HCT116 (cell line): ENCODE measurements around the gene WDR88. TPM values are rescaled to one million over a fixed set of nuclear protein-coding genes. Genes with fewer than 3 reads are reported as not detected.

Experiments
- ATAC-seq: fragments of 200-7000 bp; cut with Tn5 transposase; 2 replicates; pipeline ENCODE4 v1.9.1; 2020; ENCODE audit warnings: mild to moderate bottlenecking, moderate library complexity
- BruUV-seq: library from RNA; stranded (reverse); fragments of 400-500 nt; replicated peaks from 2 replicates; lab custom pipeline; 2021; lab: Mats Ljungman, UMichigan
- CTCF ChIA-PET: fragments of 300-600 bp; sonication (Branson Sonifier 250); formaldehyde crosslinking; loops from one replicate; lab custom pipeline; 2021; ENCODE audit warnings: antibody characterized with exemption; lab: Charles Lee
- POLR2A ChIA-PET: fragments of 300-600, 350-600 bp; sonication (Branson Sonifier 250); formaldehyde crosslinking; loops from one replicate; lab custom pipeline; 2021; ENCODE audit warnings: antibody characterized with exemption; lab: Charles Lee
- RAD21 ChIA-PET, 2 experiments: fragments of 300-600 bp; sonication (Branson Sonifier 250); formaldehyde crosslinking; loops; one replicate each; lab custom pipeline; 2023; ENCODE audit warnings: low total read pairs in 2 of 2; ENCODE audit not compliant: uncharacterized antibody in 2 of 2, unreplicated experiment in 2 of 2, low non-redundant PET in 1 of 2; lab: Charles Lee
- DNase-seq: peaks from one replicate; pipeline ENCODE4 v3.0.0-alpha.2; 2010; ENCODE audit warnings: low read depth, low spot score
- H2AFZ ChIP-seq: fragments of 200-600 bp; shearing (Covaris generic), sonication (generic); 2 replicates; pipeline ENCODE4 v1.6.1; 2017; ENCODE audit warnings: low read depth, mixed run types, mixed read lengths, antibody characterized with exemption, low read length; ENCODE audit not compliant: poor library complexity, severe bottlenecking
- H3K27ac ChIP-seq: 2 replicates; pipeline ENCODE4 v1.5.1; 2012; ENCODE audit warnings: low read depth, low read length
- H3K27me3 ChIP-seq: fragments of 200-600 bp; sonication (generic); 2 replicates; pipeline ENCODE4 v1.6.1; 2016; ENCODE audit warnings: mixed run types, low read length, mixed read lengths; ENCODE audit not compliant: insufficient read depth
- H3K36me3 ChIP-seq, 2 experiments: fragments of 200-500 bp in 1 of 2; fragments of 200-600 bp in 1 of 2; sonication (Bioruptor generic) in 1 of 2; sonication (generic) in 1 of 2; 2 replicates each; pipeline versions ENCODE4 v1.5.1 to v1.6.1; 2014 to 2016; ENCODE audit warnings: low read length in 2 of 2, inconsistent platforms in 1 of 2, mixed read lengths in 1 of 2, mixed run types in 1 of 2; ENCODE audit not compliant: insufficient read depth in 2 of 2, control insufficient read depth in 1 of 2
- H3K4me1 ChIP-seq, 2 experiments: fragments of 200-600 bp in 1 of 2; sonication (generic) in 1 of 2; 2 replicates each; pipeline versions ENCODE4 v1.5.1 to v1.6.1; 2012 to 2017; ENCODE audit warnings: low read length in 2 of 2, inconsistent platforms in 1 of 2, mild to moderate bottlenecking in 1 of 2, mixed read lengths in 1 of 2, mixed run types in 1 of 2, moderate library complexity in 1 of 2; ENCODE audit not compliant: insufficient read depth in 2 of 2, control insufficient read depth in 1 of 2
- H3K4me2 ChIP-seq: fragments of 200-600 bp; sonication (generic); 2 replicates; pipeline ENCODE4 v1.6.1; 2017; ENCODE audit warnings: mixed run types, low read length, mixed read lengths
- H3K4me3 ChIP-seq, 2 experiments: fragments of 200-600 bp in 1 of 2; sonication (generic) in 1 of 2; replicated peaks in 1 of 2; 2 replicates each; pipeline ENCODE4 v1.5.1; 2011 to 2016; ENCODE audit warnings: low read length in 2 of 2, control low read depth in 1 of 2, low read depth in 1 of 2, mild to moderate bottlenecking in 1 of 2, mixed read lengths in 1 of 2, mixed run types in 1 of 2
- H3K79me2 ChIP-seq: fragments of 200-600 bp; sonication (generic); 2 replicates; pipeline ENCODE4 v1.6.1; 2017; ENCODE audit warnings: mild to moderate bottlenecking, mixed run types, low read length, moderate library complexity, mixed read lengths; ENCODE audit not compliant: insufficient read depth
- H3K9ac ChIP-seq: fragments of 200-600 bp; sonication (generic); 2 replicates; pipeline ENCODE4 v1.6.1; 2016; ENCODE audit warnings: low read length, mixed read lengths
- H3K9me2 ChIP-seq: fragments of 200-600 bp; sonication (generic), shearing (Covaris generic); 2 replicates; pipeline ENCODE4 v1.6.1; 2017; ENCODE audit warnings: mixed run types, mild to moderate bottlenecking, moderate library complexity; ENCODE audit not compliant: insufficient read depth
- H3K9me3 ChIP-seq, 2 experiments: fragments of 200-500 bp in 1 of 2; fragments of 200-600 bp in 1 of 2; sonication (Bioruptor generic) in 1 of 2; sonication (generic) in 1 of 2; 2 replicates each; pipeline ENCODE4 v1.6.1; 2014 to 2017; ENCODE audit warnings: low read length in 2 of 2, mixed read lengths in 2 of 2, inconsistent platforms in 1 of 2, low read depth in 1 of 2, mild to moderate bottlenecking in 1 of 2, mixed run types in 1 of 2, moderate library complexity in 1 of 2; ENCODE audit not compliant: control insufficient read depth in 1 of 2, insufficient read depth in 1 of 2
- H4K20me1 ChIP-seq: fragments of 200-600 bp; sonication (generic), shearing (Covaris generic); 2 replicates; pipeline ENCODE4 v1.6.1; 2017; ENCODE audit warnings: mixed run types, mild to moderate bottlenecking, moderate library complexity; ENCODE audit not compliant: insufficient read depth
- CBX3 ChIP-seq: IDR thresholded peaks from 2 replicates; pipeline ENCODE4 v1.6.1; 2012; ENCODE audit warnings: low read depth
- CEBPB ChIP-seq: IDR thresholded peaks from 2 replicates; pipeline ENCODE4 v1.6.1; 2012; ENCODE audit warnings: low read depth
- EGR1 ChIP-seq: IDR thresholded peaks from 2 replicates; pipeline ENCODE4 v1.6.1; 2012; ENCODE audit warnings: low read depth
- EZH2 ChIP-seq: fragments of 200-600 bp; sonication (generic); IDR thresholded peaks from 2 replicates; pipeline ENCODE4 v1.6.1; 2017; ENCODE audit warnings: antibody characterized with exemption, mixed run types
- EZH2phosphoT487 ChIP-seq: fragments of 200-600 bp; IDR thresholded peaks from 2 replicates; pipeline ENCODE4 v1.6.1; 2018; ENCODE audit warnings: antibody characterized with exemption, borderline replicate concordance
- FOSL1 ChIP-seq: IDR thresholded peaks from 2 replicates; pipeline ENCODE4 v1.6.1; 2012; ENCODE audit warnings: low read depth
- REST ChIP-seq: IDR thresholded peaks from 2 replicates; pipeline ENCODE4 v1.6.1; 2012; ENCODE audit warnings: low read depth
- SIN3A ChIP-seq: IDR thresholded peaks from 2 replicates; pipeline ENCODE4 v1.6.1; 2012; ENCODE audit warnings: low read depth
- SP1 ChIP-seq: IDR thresholded peaks from 2 replicates; pipeline ENCODE4 v1.6.1; 2012; ENCODE audit warnings: low read depth
- TCF7L2 ChIP-seq: IDR thresholded peaks from 2 replicates; pipeline ENCODE4 v1.7.0; 2011; ENCODE audit warnings: borderline replicate concordance, inconsistent platforms; ENCODE audit not compliant: insufficient read depth, insufficient read length; ENCODE audit errors: extremely low read depth
- YY1 ChIP-seq: IDR thresholded peaks from 2 replicates; pipeline ENCODE4 v1.6.1; 2011; ENCODE audit warnings: low read length, low read depth, moderate library complexity, mild to moderate bottlenecking; ENCODE audit not compliant: insufficient replicate concordance; ENCODE audit errors: extremely low read depth
- ZBTB33 ChIP-seq: IDR thresholded peaks from 2 replicates; pipeline ENCODE4 v1.6.1; 2011; ENCODE audit warnings: mild to moderate bottlenecking, low read length, moderate library complexity; ENCODE audit not compliant: insufficient replicate concordance; ENCODE audit errors: extremely low read depth
- ZFX ChIP-seq: fragments of 450-650 bp; IDR thresholded peaks from 2 replicates; pipeline ENCODE4 v1.6.1; 2017
- ZNF274 ChIP-seq: fragments of 200-500 bp; sonication (Bioruptor generic); IDR thresholded peaks from 2 replicates; pipeline ENCODE4 v1.6.1; 2014; ENCODE audit warnings: mild to moderate bottlenecking, low read depth, low read length, inconsistent platforms
- intact Hi-C: fragments of 100-400 bp; cut with micrococcal nuclease; formaldehyde crosslinking; loops from 2 replicates; pipeline ENCODE4 v1.10.0; 2022
- total RNA-seq: library from RNA; stranded (reverse); gene quantifications from one replicate; pipeline ENCODE4 v1.2.1, GENCODE V29; 2021; ENCODE audit not compliant: unreplicated experiment
- TF ChIP-seq, protein P1 (sequence below): IDR thresholded peaks from 2 replicates; pipeline ENCODE4 v1.6.1; 2012
- TF ChIP-seq, protein P2 (sequence below), 3 experiments: fragments of 200-600 bp in 1 of 3; sonication (generic) in 1 of 3; IDR thresholded peaks in 2 of 3; conservative IDR thresholded peaks in 1 of 3; 2 replicates each; pipeline ENCODE4 v1.5.1; 2012 to 2017; ENCODE audit warnings: low read depth in 2 of 3, low read length in 2 of 3, antibody characterized with exemption in 1 of 3, borderline replicate concordance in 1 of 3, control low read depth in 1 of 3, mild to moderate bottlenecking in 1 of 3, mixed read lengths in 1 of 3, mixed run types in 1 of 3, moderate library complexity in 1 of 3; ENCODE audit not compliant: insufficient read depth in 1 of 3

Gene WDR88
- total RNA-seq, 1 experiment from 2014 or later = not detected

DNA sequence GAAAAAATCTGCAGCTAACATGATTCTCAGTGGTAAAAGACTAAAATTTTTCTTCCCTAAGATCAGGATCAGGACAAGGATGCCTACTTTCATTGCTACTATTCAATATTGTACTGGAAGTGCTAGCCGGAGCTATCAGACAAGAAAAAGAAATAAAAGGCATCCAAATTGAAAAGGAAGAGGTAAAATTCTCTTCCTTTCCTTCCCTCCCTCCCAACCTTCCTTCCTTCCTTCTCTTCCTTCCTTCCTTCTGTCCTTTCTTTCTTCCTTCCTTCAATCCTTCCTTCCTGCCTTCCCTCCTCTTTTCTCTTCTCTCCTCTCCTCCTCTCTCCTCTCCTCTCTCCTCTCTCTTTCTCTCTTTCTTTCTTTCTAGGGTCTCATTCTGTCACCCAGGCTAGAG, 35.5 kb downstream of the WDR88 start:
- Histone ChIP-seq H2AFZ (no peak overlapping the region), H3K27me3 (no peaks in the 10 kb centered on the region), H3K79me2 (no peaks in the 10 kb centered on the region), H3K9me3 (no peaks in the 10 kb centered on the region), H3K4me1 (peaks cover 11 to 20% of the 10 kb centered on the region in 2 experiments; a peak in 3 of 4 replicates), H3K36me3 (no peaks in the 10 kb centered on the region), H3K27ac (no peak overlapping the region), H3K9ac (no peak overlapping the region), H4K20me1 (no peaks in the 10 kb centered on the region), H3K4me2 (no peak overlapping the region), H3K4me3 (no peak overlapping the region), H3K9me2 (no peaks in the 10 kb centered on the region)
- RAD21 ChIA-PET = no interaction called here
- DNase-seq = no peak
- CTCF ChIA-PET = interaction anchor here (2.7 kb wide), 1 partner anchor 17 kb away, joined by 11 read pairs; no protein-coding TSS in a partner anchor
- BruUV-seq = no TSS peak
- intact Hi-C loops = no loop called here
- ATAC-seq = no peak
- POLR2A ChIA-PET = no interaction called here
- TF ChIP-seq EZH2phosphoT487 (no peak), ZBTB33 (no peak), ZFX (no peak), ZNF274 (no peak), TCF7L2 (no peak), CEBPB (no peak), SP1 (no peak), YY1 (no peak), EZH2 (no peak), EGR1 (no peak), REST (no peak), CBX3 (no peak), SIN3A (no peak), FOSL1 (no peak)
- TF ChIP-seq, protein P1, sequence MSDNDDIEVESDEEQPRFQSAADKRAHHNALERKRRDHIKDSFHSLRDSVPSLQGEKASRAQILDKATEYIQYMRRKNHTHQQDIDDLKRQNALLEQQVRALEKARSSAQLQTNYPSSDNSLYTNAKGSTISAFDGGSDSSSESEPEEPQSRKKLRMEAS = no peak
- TF ChIP-seq, protein P2, sequence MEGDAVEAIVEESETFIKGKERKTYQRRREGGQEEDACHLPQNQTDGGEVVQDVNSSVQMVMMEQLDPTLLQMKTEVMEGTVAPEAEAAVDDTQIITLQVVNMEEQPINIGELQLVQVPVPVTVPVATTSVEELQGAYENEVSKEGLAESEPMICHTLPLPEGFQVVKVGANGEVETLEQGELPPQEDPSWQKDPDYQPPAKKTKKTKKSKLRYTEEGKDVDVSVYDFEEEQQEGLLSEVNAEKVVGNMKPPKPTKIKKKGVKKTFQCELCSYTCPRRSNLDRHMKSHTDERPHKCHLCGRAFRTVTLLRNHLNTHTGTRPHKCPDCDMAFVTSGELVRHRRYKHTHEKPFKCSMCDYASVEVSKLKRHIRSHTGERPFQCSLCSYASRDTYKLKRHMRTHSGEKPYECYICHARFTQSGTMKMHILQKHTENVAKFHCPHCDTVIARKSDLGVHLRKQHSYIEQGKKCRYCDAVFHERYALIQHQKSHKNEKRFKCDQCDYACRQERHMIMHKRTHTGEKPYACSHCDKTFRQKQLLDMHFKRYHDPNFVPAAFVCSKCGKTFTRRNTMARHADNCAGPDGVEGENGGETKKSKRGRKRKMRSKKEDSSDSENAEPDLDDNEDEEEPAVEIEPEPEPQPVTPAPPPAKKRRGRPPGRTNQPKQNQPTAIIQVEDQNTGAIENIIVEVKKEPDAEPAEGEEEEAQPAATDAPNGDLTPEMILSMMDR (IDR thresholded peaks at IDR 0.05 in 2 of 3, conservative IDR thresholded peaks at IDR 0.05 in 1 of 3; ENCODE audit: borderline replicate concordance in 1 of 3, insufficient read depth in 1 of 3, low read depth in 2 of 3, low read length in 2 of 3) = no peak
- TF ChIP-seq, all 23 proteins: peak for 0
